ENCODE results near the gene HSBP1L1.

HSBP1L1 gene

GRCh38 chr18:79930020-79930642 is 34.3 kb upstream of the HSBP1L1 start:
- DNase-seq (ENCODE audit: low read depth in 2 of 2): no peak

- DNase-seq (ENCODE audit: low read depth in 2 of 2): no peak
These were observed 33.0 kb upstream of the HSBP1L1 start for GRCh38 chr18:79931475-79931874.

DNA sequence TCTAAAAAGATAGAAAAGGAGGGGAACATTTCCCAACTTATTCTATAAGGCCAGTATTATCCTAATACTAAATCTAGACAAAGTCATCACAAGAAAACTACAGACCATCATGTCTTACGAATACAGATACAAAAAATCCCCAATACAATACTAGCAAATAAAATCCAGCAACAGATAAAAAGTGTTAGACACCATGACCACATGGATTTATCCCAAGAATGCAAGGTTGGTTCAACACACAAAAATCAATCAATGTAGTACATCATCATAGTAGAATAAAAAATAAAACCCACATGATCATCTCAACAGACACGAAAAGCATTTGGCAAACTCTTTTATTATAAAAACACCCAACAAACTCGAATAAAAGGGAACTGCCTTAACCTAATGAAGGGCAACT is 31.5 kb upstream of the HSBP1L1 start:
- no peak for DNase-seq (ENCODE audit: low read depth in 2 of 2)

DNA sequence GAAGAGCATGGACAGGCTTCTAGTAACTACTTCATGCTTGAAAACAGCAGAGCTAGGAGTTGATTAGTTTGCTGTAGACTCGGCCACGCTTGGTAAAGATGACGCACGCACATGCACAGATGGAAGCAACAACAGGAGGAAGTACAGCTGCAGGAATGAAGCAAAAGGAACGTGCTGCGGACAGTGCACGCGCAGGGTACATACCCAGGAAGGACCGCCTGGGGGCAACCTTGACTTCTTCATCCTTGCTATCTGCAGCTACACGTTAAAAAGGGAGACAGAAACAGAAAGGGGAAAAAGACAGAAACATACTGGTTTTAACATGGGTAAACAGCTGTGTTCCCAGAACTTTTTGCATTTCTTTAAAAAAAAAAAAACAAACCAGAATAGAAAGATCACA is 30.7 kb upstream of the HSBP1L1 start:
- DNase-seq (ENCODE audit: low read depth in 2 of 2): no peak

DNA sequence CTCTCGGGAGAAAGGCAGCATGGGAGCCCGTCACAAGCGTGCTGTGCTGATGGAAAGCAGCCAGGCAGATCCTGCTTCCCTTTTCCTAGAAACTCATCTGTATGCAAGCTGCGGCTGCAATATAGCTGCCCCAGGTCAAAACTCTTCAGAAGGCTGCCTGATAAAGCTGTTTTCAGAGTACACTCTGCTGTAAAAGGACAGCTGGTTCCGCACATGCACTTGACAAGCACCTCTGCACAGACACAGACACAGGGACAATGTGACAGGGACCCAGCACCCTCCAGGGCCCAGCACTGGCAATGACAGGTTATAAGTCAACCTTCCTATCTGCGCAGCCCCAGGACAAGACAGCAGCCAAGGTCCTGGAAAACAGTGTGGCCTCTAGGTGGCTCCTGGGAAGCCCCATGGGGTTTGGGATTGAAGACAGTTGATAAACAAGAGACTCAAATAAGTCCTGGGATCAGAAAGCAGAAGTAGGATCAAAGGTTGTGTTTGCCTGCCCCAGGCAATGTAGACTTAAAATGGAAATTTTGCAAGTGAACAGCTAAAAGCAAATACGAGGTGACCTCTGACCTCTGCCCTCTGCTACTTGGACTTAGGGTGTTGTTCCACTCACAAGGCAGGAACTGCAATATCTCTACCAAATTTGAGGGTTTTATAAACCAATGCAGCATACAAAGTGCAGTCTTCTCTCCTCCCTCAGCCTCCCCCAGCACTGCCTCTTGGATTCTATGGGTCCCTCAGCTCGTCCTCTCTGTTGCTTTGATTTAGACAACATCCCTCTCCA is 29.9 kb upstream of the HSBP1L1 start:
- no peak for DNase-seq (ENCODE audit: low read depth in 2 of 2)

GRCh38 chr18:79935098-79935480 is 29.4 kb upstream of the HSBP1L1 start:
- DNase-seq (ENCODE audit: low read depth in 2 of 2): no peak

GRCh38 chr18:79935499-79935898 is 28.9 kb upstream of the HSBP1L1 start:
- DNase-seq (ENCODE audit: low read depth in 2 of 2): no peak

- no peak for DNase-seq (ENCODE audit: low read depth in 2 of 2)
These were observed 28.5 kb upstream of the HSBP1L1 start for GRCh38 chr18:79935925-79936324.

DNA sequence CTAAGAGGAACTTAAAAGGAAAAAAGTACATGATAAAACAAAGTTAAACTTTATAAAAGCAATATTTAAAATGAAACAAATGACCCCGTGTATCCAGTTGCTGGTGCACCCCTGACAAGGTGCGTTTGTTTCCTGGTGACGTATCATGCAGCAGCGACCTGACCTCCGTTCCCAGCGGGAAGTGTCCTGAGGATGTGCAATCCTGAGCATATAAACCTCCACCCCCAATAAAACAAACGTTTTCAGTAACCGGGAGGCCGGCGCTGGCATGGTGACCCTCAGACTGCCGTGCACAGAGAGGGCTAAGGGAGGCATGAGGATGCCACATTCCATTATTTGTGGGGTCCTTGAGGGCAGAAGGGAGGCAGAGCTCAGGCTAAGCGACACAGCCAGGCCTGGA is 27.8 kb upstream of the HSBP1L1 start:
- no peak for DNase-seq (ENCODE audit: low read depth in 2 of 2)

DNA sequence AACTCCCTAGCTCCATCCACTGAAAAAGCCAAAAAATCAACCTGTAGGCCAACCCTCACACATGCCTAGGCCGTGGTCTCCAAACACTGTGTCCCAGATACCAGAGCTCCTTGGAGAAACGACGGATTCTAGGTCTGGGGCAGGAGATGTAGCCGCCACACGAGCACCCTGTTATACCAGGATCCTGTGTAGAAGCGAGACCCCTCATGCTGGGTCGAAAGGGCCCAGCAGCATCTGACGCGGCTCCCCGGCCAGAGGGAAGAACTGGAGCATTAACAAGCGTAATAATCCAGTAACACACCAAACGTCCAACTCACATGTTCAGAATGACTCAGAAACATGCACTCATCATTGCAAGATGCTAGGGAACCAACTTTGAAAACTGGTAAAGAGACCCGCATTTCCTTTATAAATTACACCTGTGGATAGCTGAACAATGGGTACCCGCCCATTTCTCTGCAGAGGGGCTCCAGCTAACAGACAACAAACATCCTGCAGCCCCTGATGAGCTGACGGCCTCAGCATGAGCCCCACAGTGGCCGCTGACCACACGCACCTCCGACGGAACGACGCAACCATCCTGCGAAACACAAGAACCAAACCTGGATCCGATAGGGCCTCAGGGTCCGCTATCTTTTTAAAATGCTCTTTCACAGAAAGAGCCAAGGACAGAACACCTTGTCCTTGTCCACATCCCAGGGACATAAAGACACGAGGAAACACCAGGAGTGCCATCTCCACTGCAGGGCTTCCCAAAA is 27.2 kb upstream of the HSBP1L1 start:
- DNase-seq (ENCODE audit: low read depth in 2 of 2): no peak

GRCh38 chr18:79938196-79938595 is 26.2 kb upstream of the HSBP1L1 start:
- DNase-seq (ENCODE audit: low read depth in 2 of 2): no peak

- DNase-seq (ENCODE audit: low read depth in 2 of 2): no peak
These were observed 25.3 kb upstream of the HSBP1L1 start for GRCh38 chr18:79939096-79939495.

GRCh38 chr18:79940126-79940813 is 24.2 kb upstream of the HSBP1L1 start:
- DNase-seq (ENCODE audit: low read depth in 2 of 2): no peak

- no peak for DNase-seq (ENCODE audit: low read depth in 2 of 2)
These were observed 23.5 kb upstream of the HSBP1L1 start for GRCh38 chr18:79940814-79941472.

- no peak for DNase-seq (ENCODE audit: low read depth in 2 of 2)
These were observed 22.8 kb upstream of the HSBP1L1 start for GRCh38 chr18:79941473-79942119.

GRCh38 chr18:79942211-79942610 is 22.2 kb upstream of the HSBP1L1 start:
- no peak for DNase-seq (ENCODE audit: low read depth in 2 of 2)

DNA sequence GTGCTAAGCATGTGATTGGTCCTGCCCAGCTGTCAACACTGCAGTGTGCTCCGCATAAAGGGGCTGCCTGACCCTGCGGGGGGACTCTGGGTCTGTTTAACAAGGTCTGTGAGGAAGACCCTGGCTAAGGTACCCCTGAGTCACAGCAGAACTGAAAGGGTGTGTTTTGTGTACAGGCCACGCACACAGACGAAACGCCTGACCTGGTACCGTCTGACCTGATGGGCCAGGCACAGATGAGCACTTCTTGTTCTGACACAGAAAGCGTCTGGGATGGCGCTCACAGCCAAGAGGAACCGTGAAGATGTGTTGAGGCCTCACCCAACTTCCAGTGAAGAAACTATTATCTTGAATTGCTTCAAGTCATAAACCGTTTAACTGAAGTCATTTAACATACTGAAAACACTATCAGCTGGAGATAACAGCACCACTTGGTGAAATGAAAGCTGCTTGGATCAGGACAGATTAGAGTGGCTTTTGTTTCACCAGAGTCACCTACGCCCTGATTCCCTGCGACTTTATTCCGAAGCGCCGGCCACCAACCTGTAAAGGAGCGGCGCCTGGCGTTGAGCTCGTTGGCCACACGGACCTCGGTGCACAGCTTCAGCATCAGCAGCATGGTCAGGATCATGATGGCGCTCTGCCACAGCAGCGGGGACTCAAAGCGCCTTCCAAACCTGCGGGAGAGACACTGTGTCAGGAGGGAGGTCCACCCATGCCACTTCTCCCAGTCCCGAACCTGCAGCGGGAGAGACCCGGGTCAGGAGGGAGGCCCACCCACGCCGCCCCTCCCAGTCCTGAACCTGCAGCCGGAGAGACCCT is 21.4 kb upstream of the HSBP1L1 start:
- DNase-seq (ENCODE audit: low read depth in 2 of 2): no peak

- DNase-seq (ENCODE audit: low read depth in 2 of 2): no peak
These were observed 20.8 kb upstream of the HSBP1L1 start for GRCh38 chr18:79943608-79944125.

DNA sequence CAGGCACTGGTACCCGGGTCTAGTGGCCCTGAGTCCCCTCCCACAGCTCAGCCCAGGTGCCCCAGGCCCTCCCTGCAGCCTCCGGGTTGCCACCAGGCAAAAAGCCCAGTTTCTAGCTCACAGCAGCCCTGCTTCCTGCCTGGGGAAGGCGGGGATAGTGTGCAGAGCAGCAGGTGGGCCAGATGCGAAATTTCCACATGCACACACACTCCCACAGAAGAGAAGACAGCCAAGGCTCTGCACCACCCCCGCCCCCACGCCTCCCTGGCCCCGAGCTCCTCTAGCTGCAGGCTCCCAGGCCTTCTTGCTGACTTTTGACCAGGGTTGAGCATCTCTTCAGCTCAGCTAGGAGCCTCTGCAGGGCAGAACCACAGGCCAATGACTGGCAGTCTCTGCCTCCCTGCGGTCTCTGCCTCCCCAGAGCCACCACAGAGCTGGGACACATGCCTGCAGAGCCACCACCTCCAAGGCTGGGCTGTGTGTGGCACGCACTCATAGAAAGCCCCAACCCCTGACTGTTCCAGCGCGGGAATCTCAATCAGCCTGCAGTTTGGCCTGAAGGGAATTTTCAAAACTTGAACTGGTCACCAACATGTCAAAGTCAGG is 20.2 kb upstream of the HSBP1L1 start:
- no peak for DNase-seq (ENCODE audit: low read depth in 2 of 2)

GRCh38 chr18:79944746-79945117 is 19.7 kb upstream of the HSBP1L1 start:
- DNase-seq (ENCODE audit: low read depth in 2 of 2): no peak

Data from stimulated activated CD4-positive, alpha-beta T cell treated with anti-CD3 and anti-CD28 coated beads, Interleukin-15, amount 100 ng/mL, for 48 hours (primary cell).